ENCODE data around the gene ISX.

The ISX gene

DNA sequence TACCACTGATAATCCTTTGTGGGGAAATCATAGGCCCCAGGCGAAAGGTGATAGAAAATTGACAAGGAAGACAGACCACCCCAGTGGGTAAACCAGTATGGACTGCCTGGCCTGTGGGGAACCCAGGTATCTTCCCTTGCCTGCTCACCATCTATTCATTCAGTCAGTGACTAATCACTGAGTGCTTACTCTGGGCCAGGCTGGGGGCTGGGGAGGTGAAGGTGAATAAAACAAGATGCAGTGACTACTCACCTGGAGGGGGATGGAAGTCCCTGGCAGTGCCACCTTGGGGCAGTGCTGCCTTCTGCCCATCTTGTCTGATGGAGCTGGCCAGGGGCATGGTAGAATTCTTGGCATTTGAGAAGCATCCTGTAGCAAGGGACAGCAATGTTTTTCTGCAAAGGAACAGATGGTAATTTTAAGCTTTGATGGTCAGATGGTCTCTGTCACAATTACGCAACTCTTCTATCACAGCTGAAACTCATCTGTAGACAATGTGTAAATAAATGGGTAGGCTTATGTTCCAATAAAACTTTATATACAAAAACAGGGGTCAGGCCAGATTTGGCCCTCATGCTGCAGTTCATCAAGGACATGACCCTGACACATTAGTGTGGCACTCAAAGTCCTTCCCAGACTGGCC lies 4.6 kb downstream of the ISX start:
- Histone ChIP-seq H3K9me2 (replicated peaks; ENCODE audit: control insufficient read depth, low read length) (no peaks in the 10 kb centered on the region), H4K20me1 (ENCODE audit: control insufficient read depth, insufficient read depth, low read depth, low read length) (no peaks in the 10 kb centered on the region), H3K9me3 (ENCODE audit: control insufficient read depth, insufficient read depth, low read length) (0 out of 2 replicates have a peak, but pooled peaks cover 3% of the 10 kb centered on the region), H3K4me3 (ENCODE audit: low read length) (no peak overlapping the region), H3K4me1 (ENCODE audit: control insufficient read depth, low read length) (peaks cover 20% of the 10 kb centered on the region), H3K27me3 (ENCODE audit: control insufficient read depth, low read length) (no peaks in the 10 kb centered on the region), H3K36me3 (ENCODE audit: control insufficient read depth, low read length) (no peaks in the 10 kb centered on the region), H3K27ac (ENCODE audit: low read depth, low read length) (no peak overlapping the region), H3F3A (ENCODE audit: control insufficient read depth, insufficient read depth) (no peaks in the 10 kb centered on the region), H3K79me2 (ENCODE audit: control insufficient read depth, low read length) (no peaks in the 10 kb centered on the region), H3K4me2 (ENCODE audit: low read length) (no peak overlapping the region)
- TF ChIP-seq, protein P1, sequence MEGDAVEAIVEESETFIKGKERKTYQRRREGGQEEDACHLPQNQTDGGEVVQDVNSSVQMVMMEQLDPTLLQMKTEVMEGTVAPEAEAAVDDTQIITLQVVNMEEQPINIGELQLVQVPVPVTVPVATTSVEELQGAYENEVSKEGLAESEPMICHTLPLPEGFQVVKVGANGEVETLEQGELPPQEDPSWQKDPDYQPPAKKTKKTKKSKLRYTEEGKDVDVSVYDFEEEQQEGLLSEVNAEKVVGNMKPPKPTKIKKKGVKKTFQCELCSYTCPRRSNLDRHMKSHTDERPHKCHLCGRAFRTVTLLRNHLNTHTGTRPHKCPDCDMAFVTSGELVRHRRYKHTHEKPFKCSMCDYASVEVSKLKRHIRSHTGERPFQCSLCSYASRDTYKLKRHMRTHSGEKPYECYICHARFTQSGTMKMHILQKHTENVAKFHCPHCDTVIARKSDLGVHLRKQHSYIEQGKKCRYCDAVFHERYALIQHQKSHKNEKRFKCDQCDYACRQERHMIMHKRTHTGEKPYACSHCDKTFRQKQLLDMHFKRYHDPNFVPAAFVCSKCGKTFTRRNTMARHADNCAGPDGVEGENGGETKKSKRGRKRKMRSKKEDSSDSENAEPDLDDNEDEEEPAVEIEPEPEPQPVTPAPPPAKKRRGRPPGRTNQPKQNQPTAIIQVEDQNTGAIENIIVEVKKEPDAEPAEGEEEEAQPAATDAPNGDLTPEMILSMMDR (IDR thresholded peaks at IDR 0.05; ENCODE audit: low read depth, low read length, poor library complexity, severe bottlenecking), result no peak
- no peak for TF ChIP-seq EZH2phosphoT487 (IDR thresholded peaks at IDR 0.05; ENCODE audit: borderline replicate concordance, low read length)

GRCh38 chr22:35071784-35072183 lies 5.8 kb downstream of the ISX start:
- TF ChIP-seq, protein P1 (IDR thresholded peaks at IDR 0.05; ENCODE audit: low read depth, low read length, poor library complexity, severe bottlenecking), result no peak
- TF ChIP-seq EZH2phosphoT487 (IDR thresholded peaks at IDR 0.05; ENCODE audit: borderline replicate concordance, low read length), result no peak

DNA sequence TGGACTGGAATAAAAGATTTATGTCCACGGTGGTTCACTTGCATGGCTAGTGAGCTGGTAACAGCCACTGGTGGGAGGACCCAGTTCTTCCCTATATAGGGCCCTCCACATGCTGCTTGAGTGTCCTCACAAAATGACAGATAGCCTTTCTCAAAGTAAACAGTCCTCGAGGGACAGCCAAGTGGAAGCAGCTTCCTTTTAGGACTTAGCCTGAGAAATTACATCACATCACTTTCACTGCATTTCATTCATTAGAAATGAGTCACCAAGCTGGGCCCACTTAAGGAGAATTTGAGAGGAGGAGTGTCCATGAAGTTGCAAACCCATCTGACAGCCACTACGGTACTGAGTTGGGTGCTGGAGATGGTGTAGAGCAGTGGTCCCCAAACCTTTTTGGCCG lies 7.0 kb downstream of the ISX start:
- TF ChIP-seq EZH2phosphoT487 (IDR thresholded peaks at IDR 0.05; ENCODE audit: borderline replicate concordance, low read length), result no peak
- TF ChIP-seq, protein P1 (IDR thresholded peaks at IDR 0.05; ENCODE audit: low read depth, low read length, poor library complexity, severe bottlenecking), result no peak
- H3K4me2 ChIP-seq (ENCODE audit: low read length), result no peak overlapping the region

More at GRCh38 chr22:35071784-35072183, 5.8 kb downstream of the ISX start:
- Histone ChIP-seq H3K9me3 (ENCODE audit: control insufficient read depth, insufficient read depth, low read length) (0 out of 2 replicates have a peak, but pooled peaks cover 3% of the 10 kb centered on the region), H3K4me1 (ENCODE audit: control insufficient read depth, low read length) (peaks cover 20% of the 10 kb centered on the region), H3K27ac (ENCODE audit: low read depth, low read length) (no peak overlapping the region), H3K4me3 (ENCODE audit: low read length) (no peak overlapping the region), H3K9me2 (replicated peaks; ENCODE audit: control insufficient read depth, low read length) (no peaks in the 10 kb centered on the region), H4K20me1 (ENCODE audit: control insufficient read depth, insufficient read depth, low read depth, low read length) (no peaks in the 10 kb centered on the region), H3K27me3 (ENCODE audit: control insufficient read depth, low read length) (no peaks in the 10 kb centered on the region), H3K79me2 (ENCODE audit: control insufficient read depth, low read length) (no peaks in the 10 kb centered on the region), H3K4me2 (ENCODE audit: low read length) (no peak overlapping the region), H3K36me3 (ENCODE audit: control insufficient read depth, low read length) (no peaks in the 10 kb centered on the region), H3F3A (ENCODE audit: control insufficient read depth, insufficient read depth) (no peaks in the 10 kb centered on the region)

More for the DNA sequence above, 7.0 kb downstream of the ISX start:
- Histone ChIP-seq H3K79me2 (ENCODE audit: control insufficient read depth, low read length) (no peaks in the 10 kb centered on the region), H3K9me2 (replicated peaks; ENCODE audit: control insufficient read depth, low read length) (no peaks in the 10 kb centered on the region), H3K27ac (ENCODE audit: low read depth, low read length) (no peak overlapping the region), H3K27me3 (ENCODE audit: control insufficient read depth, low read length) (no peaks in the 10 kb centered on the region), H3K4me3 (ENCODE audit: low read length) (no peak overlapping the region), H3K9me3 (ENCODE audit: control insufficient read depth, insufficient read depth, low read length) (0 out of 2 replicates have a peak, but pooled peaks cover 3% of the 10 kb centered on the region), H3F3A (ENCODE audit: control insufficient read depth, insufficient read depth) (no peaks in the 10 kb centered on the region), H3K36me3 (ENCODE audit: control insufficient read depth, low read length) (no peaks in the 10 kb centered on the region), H3K4me1 (ENCODE audit: control insufficient read depth, low read length) (peaks cover 20% of the 10 kb centered on the region), H4K20me1 (ENCODE audit: control insufficient read depth, insufficient read depth, low read depth, low read length) (no peaks in the 10 kb centered on the region)

All from DOHH2 (cell line).